Stimulated activated CD4-positive, alpha-beta T cell treated with anti-CD3 and anti-CD28 coated beads, Interleukin-4, amount 100 ng/mL, for 4 hours (primary cell): Measurements from ENCODE around the gene APH1A.
"Not testable (repeated sequence)": the region's sequence is repeated elsewhere in the genome, so short reads cannot be mapped to it uniquely, and the experiment has no call there.

ENCODE experiments used
- DNase-seq, 2 experiments: peaks; one replicate each; pipeline ENCODE4 v3.0.0-alpha.2; 2020

The APH1A gene

DNA sequence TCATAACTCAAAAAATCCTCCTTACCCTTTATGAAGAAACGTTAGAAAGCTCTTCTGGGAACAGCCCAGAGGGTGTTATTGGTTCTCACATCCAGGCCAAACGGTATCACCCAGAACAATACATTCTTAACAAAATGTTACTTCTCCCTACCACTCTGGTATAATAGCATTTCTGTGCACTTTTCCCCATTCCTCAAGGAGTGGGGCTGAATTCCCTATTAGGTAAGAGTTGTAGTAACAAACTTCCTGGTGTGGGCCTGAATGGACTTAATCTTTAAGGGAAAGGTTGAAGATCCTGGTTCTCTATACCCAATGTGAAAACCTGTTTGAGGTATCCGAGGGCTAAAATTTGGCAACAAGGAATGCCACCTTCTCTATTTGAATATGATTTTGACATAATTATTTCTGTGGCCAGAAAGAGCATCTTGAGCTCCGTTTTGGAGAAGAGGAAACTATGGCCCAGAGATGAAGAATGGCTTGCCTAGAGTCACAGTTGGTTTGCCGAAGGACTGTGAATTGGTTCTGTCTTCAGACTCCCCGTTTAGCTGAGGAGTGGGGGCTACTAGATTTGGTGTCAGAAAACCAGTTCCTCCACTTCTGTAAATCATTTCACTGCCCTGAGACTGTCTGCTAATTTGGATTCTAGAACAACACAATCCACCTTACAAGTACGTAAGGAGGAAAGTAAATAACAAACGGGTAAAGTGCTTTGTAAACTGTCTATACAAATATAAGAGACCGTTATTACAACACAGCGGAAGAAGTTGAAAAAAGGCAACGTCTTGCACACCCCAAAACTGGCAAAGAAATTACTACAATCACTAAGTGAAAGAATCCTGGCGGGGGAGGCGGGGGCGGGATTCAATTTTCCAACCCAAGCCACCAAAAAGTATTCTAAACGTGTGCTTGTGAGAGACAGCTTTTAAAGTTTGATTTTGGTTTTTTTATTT lies 35.2 kb downstream of the APH1A start:
- peak; percentile 61 to 68 for DNase-seq

GRCh38 chr1:150232921-150233320 lies 35.9 kb downstream of the APH1A start:
- DNase-seq: not testable (repeated sequence)

GRCh38 chr1:150228246-150228645 lies 40.6 kb downstream of the APH1A start:
- not testable (repeated sequence) for DNase-seq

GRCh38 chr1:150227228-150227627 lies 41.6 kb downstream of the APH1A start:
- DNase-seq: no peak

DNA sequence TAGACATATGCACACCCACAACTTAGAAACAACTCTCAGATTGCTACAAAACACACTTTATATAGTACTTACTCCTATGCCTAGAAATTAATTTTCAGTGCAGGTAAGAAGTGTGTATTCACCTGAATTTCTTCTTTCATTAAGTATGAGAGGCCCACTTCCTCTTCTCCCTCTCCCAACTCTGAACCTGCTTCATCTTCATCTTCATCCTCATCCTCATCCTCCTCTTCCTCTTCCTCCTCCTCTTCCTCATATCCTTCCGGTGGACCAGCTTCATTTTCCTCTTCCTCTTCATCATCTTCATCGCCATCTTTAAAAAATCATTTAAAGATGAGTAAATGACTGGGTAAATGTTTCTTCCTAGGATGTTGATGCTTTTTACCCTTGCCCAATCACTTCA lies 42.3 kb downstream of the APH1A start:
- no peak for DNase-seq

DNA sequence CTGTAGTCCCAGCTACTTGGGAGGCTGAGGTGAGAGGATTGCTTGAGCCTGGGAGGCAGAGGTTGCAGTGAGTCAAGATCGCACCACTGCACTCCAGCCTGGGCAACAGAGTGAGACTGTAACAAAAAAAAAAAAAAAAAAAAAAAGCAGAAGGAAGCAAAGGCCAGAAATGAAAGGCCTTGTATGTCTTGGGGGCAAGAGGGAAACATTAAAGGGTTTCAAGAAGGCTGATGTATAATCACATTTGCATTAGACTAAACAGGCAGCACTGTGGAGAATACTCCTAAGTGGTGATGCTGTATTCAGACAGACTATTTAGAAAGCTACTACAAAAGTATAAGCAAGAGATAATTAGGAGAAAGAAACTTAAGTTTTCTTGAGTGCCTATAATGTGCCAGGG lies 43.3 kb downstream of the APH1A start:
- DNase-seq: no peak

DNA sequence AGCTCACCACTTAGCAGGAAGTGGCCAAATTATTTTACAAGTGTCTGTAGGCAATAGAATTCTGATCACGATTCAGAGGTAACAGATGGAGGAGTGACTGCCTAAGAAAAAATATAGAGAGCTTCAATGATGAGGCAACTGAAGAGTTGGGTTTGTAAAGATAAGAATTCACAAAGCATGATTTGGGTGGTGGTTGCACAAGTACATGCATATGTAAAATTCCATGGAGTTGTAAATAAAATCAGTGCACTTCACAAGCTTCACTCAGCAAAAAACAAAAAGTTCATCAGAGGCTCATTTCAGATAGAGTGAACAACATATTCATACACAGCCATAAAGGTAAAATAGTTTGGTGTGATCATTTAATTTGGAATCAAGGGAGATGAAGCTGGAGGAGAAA lies 43.8 kb downstream of the APH1A start:
- DNase-seq: no peak

DNA sequence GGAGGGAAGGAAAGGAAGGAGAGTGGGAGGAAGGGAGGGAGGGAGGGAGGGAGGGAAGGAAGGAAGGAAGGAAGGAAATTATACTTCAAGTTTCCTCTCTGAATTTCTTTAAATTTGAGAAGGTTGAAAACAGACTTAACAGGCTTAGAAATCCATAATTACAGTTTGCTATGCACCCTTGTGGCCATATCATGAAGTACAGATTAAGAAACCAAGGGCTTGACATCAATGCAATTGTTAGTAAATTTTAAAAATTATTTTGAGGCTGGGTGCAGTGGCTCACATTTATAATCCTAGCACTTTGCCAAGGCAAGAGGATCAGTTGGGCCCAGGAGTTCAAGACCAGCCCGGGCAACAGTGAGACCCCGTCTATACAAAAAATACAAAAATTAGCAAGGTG lies 47.3 kb downstream of the APH1A start:
- no peak for DNase-seq

GRCh38 chr1:150215855-150216254 lies 53.0 kb downstream of the APH1A start:
- not testable (repeated sequence) for DNase-seq
